GM12892 (cell line): ENCODE data around the gene CCDC50.

ENCODE experiments used
- POLR2A ChIP-seq: IDR thresholded peaks from 2 replicates; pipeline ENCODE4 v1.6.1; 2011; ENCODE audit warnings: low read depth, low read length, control low read depth
- TAF1 ChIP-seq: IDR thresholded peaks from 2 replicates; pipeline ENCODE4 v1.6.1; 2011; ENCODE audit warnings: low read depth, mild to moderate bottlenecking, control low read depth, low read length, borderline replicate concordance

DNA sequence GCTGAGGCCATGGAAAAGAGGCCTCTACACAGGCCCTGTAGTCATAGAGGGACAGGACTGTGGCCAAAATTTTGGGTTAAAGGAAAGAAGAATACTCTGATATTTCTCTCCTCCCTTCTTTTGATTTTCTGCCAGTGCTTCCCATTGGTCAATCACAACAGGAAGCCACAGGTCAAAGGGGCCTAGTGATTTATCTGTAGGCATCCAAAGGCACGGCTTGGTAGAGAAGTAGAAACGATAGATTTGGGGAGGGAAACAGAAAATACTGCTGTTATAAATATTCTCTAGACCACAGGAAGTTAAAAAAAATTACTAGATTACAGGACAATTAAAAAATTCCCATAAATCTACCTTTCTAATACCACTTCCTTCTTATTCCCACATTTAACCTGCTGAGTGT is 1.7 kb upstream of the CCDC50 start:
- TF ChIP-seq TAF1 = no peak
- TF ChIP-seq POLR2A = no peak
